Measurements from ENCODE around the gene ZBTB3.
A peak's percentile ranks its signal among the peaks of the same experiment; 100 is the strongest.
"Not testable (repeated sequence)": the region's sequence is repeated elsewhere in the genome, so short reads cannot be mapped to it uniquely, and the experiment has no call there.

Gene ZBTB3

DNA sequence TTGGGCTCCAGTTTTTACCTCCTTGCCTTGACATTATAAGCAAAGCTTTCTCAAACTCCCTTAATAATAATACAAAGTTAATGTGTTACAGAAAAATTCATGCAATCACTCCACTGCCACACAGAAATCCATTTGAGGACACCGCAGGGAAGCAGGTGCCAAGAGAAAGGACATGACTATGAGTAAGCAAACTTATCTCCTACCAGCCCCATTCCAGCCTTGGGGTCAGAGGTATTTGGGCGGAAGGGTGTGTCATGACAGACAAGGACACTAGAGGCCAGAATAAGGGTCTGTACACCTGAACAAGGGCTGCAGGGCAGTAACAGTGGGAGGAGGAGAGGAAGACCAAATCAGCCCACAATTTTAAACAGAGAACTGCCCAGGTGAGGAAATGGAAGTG is 40.6 kb downstream of the ZBTB3 start:
- no peak for DNase-seq

DNA sequence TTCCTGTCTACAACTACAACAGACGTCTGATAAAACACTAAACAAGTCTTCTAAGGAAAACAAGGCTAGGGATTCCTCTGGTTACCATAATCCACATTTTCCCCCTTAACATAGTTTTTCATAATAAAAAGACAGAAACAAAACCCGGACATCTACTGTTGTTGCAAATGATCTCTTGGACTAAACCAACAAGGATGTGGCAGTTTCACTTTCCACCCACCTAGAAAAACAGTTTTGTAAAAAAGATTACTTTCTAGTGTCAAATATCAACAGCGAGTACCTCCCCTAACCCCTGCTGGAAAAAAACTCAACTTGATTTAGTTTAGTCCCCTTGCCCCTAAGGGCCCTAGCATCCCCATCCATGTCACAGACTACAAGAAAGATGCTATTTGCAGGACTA is 41.1 kb downstream of the ZBTB3 start:
- DNase-seq, result no peak

DNA sequence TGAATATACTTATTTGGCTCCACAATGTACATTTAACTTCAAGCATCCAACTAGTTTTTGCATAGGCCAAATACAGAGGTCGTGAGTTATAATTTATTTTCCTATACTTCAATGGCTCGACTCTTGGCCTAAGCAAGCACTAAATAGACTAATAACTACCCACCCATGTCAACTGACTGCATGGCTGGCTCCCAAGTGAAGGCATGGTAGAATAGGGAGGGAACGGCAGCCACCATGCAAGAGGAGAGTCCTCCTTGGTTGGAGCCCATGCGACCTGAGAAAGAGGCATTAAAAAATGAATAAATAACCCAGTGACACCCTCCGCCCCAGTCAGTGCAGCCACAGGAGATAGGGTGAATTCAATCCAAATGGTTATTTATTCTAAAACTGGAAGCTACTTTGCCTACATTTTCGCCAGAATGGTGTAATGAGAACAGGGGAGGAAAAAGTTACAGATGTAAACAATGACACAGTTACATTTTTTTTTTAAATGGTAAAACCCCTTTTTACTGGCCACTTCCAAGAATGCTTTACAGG is 41.6 kb downstream of the ZBTB3 start:
- DNase-seq, result no peak

DNA sequence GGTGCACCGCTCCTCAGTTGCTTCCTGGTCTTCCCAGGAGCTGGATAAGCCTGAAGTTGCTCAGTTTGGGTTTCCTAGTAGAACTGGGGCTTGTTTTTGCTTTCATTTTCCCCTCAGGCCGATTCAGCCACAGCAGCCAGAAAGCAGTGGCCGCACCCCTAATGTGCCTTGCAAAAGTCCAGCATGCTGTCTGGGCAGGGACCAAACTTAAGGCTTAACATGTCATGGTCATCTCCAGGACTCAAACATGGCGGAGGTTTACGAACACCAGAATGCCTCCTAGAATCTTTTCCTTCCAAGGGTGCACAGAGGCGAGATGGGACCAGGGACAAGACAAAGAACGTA is 44.0 kb downstream of the ZBTB3 start:
- DNase-seq, result no peak

DNA sequence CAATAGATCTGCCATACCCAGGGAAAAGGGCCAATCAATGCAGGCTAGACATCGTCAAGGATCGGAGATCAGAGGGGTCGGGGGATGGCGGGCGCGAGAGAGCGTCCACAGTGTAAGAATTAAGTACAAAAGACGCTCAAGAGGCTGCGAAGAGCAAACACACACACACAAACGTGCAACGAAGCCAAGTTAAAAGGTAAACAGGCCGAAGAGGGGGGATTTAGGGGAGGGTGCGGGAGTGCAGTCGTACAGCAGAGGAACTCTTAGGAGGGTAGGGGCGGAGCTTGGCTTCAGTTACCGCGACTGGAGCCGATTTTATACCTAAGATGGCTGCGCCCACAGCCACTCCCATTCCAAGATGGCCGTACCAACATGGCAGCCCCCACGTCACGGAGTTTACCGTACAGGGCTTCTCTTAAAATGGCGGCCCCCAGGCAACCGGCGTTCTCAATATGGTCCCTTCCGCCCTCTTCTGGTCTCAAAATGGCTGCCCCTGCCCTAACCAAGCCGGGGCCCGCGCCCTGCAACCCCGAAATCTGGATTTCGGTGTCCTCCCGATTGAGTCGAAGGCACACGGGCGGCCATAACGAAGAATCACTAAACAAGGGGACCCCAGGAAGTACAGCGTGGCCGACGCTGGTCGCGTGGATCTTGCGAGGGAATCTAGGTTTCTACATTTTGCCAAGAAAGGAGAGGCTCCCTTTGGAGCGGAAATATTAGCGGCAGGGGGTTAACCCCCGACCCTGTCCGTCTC is 44.5 kb downstream of the ZBTB3 start:
- DNase-seq, result peak; percentile 98

DNA sequence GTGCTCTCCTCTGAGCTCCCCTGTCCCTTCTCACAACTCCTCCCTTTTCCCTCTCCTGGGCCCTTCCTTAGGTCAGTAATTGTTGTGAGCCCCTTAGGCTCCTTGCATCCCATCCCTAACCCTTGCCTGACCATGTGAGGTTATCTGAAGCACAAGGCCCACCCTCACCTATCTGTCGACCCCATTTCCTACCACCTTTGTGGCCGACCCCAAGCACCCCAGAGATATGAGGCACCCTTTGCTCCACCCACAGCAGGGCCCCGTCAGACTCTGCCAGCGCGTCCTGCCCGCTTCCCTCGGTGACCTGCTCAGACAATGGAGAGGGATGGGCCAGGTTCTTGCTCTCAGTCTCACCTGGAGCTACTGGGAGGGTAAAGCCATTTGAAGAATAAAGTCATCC is 45.2 kb downstream of the ZBTB3 start:
- DNase-seq, result peak; percentile 57

DNA sequence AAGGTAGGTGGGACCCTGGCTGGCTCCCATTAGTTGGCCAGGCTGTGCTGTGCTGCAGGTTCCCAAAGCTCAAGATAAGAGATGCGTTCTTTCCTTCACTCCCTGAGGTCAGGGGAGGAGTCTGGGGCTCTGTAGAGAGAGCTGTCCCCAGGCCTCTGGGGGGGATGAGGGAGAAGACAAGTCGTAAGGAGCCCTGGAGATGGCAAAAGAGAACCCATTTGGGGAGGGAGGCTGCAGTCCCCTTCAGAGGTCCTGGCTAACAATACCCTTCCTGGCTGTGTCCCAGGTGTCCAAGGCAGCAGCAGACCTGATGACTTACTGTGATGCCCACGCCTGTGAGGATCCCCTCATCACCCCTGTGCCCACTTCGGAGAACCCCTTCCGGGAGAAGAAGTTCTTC is 45.6 kb downstream of the ZBTB3 start:
- no peak for DNase-seq

DNA sequence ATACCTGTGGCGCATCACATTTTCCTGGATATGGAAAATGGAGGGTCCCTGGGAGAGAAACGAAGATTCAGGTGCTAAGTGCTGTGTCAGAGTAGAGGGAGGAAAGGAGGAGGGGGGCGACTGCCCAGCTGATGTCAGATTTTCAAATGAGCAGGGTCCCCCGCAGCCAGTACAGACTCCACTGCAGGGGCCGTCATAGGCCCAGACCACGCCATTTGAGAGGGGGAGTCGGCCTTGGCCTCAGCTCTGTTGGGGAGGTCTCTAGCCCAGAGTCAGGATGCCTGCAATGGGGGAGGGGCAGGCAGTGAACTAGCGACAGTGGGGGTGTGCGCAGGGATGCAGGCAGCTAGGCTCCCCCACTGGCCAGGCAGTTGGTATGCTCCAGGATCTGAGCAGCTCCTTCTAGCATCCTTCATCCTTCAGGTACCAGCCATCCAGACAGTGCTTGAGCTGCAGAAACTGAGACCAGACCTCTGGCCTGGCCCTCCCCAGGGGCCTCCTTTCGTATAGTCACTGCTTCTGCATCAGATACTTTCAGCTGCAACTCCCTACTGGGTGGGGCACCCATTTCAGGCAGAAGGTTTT is 46.6 kb downstream of the ZBTB3 start, which contains the start of the genes BSCL2 and GNG3:
TSS of gene BSCL2 (minus strand) at position 148 of the 585 bp plus-strand sequence. CDS start 229 bp downstream, outside the sequence.
TSS of gene GNG3 (plus strand) at position 400 of the 585 bp plus-strand sequence. CDS start 620 bp downstream, outside the sequence.
- peak; percentile 95 for DNase-seq

DNA sequence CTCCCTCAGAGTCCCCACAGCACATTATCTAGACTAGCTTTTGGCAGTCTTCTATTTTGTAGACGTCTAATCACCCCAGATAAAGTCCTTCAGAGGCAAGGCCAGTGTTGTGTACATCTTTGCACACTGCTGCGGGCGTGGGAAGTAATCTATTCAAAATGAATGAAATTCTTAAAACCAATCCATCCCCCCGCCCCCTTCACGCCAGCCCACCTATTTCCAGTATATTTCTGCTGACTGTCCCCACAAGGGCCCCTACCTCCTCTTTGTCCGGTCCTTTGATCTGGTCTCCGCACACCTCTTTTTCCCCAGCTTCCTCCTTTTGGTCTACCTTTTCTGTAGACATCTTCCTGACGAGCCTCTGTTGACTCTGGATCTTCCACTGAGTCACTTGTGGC is 47.1 kb downstream of the ZBTB3 start:
- no peak for DNase-seq

DNA sequence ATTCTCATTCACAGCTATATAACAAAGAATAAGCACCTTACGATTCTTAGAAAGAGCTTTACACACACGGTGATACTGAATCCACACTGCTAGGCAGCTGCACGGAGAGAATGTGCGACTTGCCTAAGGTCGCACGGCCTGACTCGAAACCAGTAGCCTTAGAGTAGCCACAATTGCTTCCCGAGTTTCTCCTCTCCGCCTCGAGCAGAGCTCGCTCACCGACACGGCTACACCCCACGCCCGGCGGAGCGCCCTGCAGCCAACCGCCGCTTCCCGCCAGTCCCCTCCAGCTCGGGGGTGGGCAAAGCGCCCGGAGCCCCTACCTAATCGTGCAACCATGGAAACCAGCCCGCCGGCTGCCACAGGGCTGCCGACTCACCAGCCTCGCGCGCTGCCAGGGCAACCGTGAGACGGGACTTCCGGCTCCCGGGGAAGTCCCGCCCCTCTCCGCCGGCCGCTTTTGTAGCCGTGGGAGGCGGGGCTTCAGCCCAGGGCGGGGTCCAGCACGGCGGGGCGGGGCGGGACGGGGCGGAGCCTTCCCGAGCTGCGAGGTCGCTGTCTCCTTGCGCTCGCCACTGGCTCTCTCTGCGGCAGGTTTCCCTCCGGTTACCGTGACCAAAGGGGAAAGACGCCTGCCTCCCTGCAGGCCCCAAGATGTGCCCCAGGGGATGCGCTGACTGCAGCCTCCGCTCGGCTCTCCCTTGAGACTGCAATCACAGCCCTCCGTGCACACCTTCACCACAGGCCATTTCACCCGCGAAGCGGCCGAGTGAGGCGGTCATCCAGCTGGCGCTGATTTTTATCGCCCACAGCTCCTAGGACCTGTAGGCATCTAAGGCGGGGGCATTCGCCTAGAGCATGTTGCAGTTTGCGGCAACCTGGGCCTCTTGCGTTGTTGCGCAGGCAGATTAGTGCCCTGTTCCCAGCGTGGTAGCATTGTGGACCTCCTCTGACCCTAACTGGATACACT is 47.8 kb downstream of the ZBTB3 start:
- DNase-seq, result peak; percentile 95

DNA sequence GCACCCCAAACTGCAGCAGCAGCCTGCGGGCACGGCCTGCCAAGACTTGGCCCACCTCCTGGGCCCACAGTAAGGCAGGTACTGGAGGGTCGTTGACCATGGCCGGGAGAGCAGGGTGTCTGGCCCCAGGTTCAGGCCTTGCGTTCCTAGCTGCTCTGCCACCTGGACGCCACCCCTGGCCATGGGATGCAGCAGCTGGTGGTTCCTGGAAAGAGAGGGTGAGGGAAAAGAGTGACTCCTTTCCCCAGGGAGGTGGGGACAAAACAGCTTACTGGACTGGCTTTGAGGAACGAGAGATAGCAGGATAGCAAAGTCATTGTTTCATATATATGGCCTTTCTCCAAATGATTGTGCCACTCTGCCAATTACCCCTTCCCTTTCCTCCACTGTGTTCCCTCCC is 48.5 kb downstream of the ZBTB3 start:
- no peak for DNase-seq

DNA sequence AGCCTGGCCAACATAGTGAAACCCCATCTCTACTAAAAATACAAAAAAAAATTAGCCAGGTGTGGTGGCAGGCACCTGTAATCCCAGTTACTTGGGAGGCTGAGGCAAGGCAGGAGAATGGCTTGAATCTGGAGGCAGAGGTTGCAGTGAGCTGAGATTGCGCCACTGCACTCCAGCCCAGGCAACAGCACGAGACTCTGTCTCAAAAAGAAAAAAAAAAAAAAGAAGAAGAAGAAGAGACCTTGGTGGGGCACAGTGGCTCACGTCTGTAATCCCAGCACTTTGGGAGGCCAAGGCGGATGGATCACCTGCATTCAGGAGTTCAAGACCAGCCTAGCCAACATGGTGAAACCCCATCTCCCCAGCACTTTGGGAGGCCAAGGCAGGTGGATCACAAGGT is 50.0 kb downstream of the ZBTB3 start:
- DNase-seq, result not testable (repeated sequence)

DNA sequence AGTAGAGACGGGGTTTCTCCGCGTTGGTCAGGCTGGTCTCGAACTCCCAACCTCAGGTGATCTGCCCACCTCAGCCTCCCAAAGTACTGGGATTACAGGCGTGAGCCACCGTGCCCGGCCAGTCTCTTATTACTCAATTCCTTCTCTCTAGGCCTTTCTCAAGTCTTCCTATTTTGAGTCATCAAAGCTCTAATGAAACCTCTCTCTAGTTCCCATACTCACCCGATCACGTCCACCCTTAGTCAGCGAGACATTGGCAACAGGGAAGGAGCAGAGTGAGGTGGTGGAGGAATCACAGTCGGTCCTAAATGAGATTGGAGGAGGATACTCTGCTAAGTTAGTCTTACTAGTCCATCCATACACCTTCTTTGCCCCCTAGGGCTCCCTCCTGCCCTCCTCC is 51.7 kb downstream of the ZBTB3 start:
- DNase-seq, result no peak

Data from NCI-H2227 treated with DMSO at 0.1 percent for 48 hours (cell line).